Fibroblast of pulmonary artery (primary cell): ENCODE measurements around the gene RSPO3.
A peak's percentile ranks its signal among the peaks of the same experiment; 100 is the strongest.

ENCODE experiments used
- DNase-seq: peaks from one replicate; pipeline ENCODE4 v3.0.0-alpha.2; 2010; ENCODE audit warnings: low read depth
- H3K4me3 ChIP-seq: replicated peaks from 2 replicates; pipeline ENCODE4 v1.5.1; 2011; ENCODE audit warnings: low read depth, mild to moderate bottlenecking, control low read depth, low read length, moderate library complexity
- TF ChIP-seq, protein P1 (sequence below): IDR thresholded peaks from 2 replicates; pipeline ENCODE4 v1.5.1; 2011; ENCODE audit warnings: mild to moderate bottlenecking, control low read depth, low read length, inconsistent platforms; ENCODE audit errors: missing control alignments

Gene RSPO3

DNA sequence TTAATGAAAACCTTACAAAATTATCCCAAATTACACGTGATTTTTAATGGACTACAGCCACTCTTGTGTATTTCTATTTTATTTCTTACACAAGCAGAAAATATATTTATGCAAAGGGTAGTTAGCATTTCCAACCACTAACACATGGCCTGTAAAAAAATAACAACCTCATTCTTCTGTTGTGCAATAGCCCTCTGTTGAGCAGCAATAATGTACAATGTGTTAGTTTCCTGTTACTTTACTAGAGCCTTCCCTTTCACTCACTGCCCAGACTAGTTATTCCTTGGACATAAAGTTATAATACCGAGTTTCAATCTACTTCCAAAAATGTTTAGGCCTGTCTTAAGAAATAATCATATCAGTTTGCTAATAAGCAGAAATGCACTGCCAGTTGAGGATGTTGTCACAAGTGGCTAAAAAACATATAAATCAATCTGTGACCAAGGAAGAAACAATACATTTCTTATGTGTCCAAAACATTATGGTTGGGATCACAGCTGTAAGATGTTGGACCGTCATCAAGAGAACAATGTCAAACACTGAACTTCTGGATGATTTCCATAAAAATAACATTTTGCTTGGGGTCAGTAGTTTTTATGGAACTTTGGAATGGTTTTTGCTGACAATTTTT, 74.6 kb downstream of the RSPO3 start:
- H3K4me3 ChIP-seq: no peak overlapping the region
- TF ChIP-seq, protein P1, sequence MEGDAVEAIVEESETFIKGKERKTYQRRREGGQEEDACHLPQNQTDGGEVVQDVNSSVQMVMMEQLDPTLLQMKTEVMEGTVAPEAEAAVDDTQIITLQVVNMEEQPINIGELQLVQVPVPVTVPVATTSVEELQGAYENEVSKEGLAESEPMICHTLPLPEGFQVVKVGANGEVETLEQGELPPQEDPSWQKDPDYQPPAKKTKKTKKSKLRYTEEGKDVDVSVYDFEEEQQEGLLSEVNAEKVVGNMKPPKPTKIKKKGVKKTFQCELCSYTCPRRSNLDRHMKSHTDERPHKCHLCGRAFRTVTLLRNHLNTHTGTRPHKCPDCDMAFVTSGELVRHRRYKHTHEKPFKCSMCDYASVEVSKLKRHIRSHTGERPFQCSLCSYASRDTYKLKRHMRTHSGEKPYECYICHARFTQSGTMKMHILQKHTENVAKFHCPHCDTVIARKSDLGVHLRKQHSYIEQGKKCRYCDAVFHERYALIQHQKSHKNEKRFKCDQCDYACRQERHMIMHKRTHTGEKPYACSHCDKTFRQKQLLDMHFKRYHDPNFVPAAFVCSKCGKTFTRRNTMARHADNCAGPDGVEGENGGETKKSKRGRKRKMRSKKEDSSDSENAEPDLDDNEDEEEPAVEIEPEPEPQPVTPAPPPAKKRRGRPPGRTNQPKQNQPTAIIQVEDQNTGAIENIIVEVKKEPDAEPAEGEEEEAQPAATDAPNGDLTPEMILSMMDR: no peak
- DNase-seq: peak; percentile 85

DNA sequence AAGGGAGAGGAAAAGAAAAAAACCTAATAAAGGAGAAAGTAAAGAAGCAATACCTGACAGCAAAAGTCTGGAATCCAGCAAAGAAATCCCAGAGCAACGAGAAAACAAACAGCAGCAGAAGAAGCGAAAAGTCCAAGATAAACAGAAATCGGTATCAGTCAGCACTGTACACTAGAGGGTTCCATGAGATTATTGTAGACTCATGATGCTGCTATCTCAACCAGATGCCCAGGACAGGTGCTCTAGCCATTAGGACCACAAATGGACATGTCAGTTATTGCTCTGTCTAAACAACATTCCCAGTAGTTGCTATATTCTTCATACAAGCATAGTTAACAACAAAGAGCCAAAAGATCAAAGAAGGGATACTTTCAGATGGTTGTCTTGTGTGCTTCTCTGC, 77.4 kb downstream of the RSPO3 start:
- DNase-seq: no peak
- no peak overlapping the region for H3K4me3 ChIP-seq
- TF ChIP-seq, protein P1: no peak

DNA sequence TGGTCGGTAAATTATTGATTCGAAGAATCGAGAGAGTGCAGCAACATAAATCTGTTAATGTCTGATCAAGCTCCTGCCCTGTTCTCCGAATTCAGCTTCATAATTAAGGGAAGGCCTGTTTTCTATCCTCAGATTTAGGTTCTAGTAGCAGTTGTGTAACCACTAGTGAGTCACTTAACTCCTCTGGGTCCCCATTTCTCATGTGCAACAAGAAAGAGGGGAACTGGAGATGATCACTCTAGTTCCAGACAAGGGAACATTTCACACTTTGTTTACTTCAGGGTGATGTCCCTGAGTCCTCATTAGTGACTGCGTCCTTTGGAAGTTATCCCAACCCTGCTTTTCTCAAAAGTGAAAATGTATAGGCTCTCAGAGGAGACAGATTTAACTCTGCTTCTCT, 80.1 kb downstream of the RSPO3 start:
- peak; percentile 39 for DNase-seq
- no peak overlapping the region for H3K4me3 ChIP-seq
- TF ChIP-seq, protein P1: no peak

DNA sequence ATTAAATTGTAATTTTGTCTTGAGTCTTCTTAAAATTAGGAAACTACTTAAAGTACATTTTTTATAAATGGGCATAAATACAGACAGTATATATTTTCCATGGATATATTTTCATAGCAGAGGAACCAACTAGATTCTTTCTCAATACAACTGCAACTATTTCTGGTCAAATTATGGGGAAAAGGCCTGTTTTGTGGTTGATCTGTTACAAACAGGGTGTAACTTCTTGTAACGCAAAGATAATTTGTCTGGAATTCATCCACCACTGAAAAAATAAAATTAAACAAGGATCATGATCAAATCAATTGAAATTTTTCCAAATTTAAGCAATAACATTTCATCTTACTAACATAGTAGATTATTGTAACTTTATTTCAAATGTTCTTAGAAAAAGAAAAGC, 81.0 kb downstream of the RSPO3 start:
- no peak for DNase-seq
- H3K4me3 ChIP-seq: no peak overlapping the region

DNA sequence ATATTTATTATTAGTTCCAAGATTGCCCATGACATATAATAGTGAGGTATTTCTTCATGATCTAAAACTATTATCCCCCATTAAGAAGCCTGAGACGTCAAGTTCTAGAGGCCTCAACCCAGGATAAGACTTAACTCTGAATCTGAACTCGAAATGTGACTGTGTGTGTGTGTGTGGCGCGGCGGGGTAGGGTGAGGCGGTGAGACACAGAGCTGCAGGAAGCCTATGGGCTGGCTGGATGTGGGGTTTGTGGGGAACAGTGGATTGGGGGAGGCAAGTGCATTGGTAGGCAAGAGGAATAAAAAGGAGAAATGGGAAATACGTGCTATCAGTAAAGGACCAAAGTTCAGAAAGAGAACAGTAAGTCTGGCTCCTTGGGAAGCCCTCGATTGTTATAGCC, 81.6 kb downstream of the RSPO3 start:
- TF ChIP-seq, protein P1: no peak
- no peak for DNase-seq
- H3K4me3 ChIP-seq: no peak overlapping the region

More for the DNA sequence above, 81.0 kb downstream of the RSPO3 start:
- TF ChIP-seq, protein P1: no peak

DNA sequence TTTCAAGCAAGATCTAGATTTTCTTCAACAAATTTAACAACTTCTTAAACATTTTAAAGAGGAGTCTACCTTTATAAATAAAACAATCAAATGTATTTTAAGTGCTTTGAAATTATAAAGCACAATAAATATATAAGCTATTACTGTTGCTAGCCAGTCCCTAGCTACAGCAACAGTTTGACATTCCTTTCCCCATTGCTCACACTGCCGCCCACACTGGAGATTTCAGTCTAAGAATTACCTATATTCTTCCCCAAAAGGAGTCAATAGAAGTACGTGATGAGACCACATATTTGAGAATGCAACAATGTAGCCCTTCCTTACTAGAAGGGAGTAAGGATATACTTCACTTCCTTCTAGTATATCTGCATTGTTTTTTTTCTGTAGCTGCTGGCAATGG, 82.8 kb downstream of the RSPO3 start:
- TF ChIP-seq, protein P1: no peak
- peak; percentile 77 for DNase-seq
- H3K4me3 ChIP-seq: no peak overlapping the region

DNA sequence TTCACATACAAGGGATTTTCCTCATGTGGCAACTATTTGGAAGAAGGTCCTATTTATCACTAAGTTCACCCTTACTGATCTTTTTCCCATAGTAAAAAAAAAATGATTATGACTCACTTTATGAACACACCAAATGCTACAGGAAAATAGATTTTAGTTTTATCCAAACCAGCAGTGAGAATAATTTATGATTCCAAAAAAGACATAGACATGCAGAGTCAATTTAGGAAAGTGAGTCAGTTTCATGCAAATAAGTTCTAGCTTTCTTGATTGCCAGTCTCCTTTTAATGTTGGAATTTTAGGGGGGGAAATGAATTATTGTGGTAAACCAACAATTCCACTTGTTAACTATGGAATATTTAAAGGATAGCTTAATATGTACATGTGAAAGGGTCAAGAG, 84.2 kb downstream of the RSPO3 start:
- no peak for DNase-seq

More for the DNA sequence above, 84.2 kb downstream of the RSPO3 start:
- TF ChIP-seq, protein P1: no peak
- H3K4me3 ChIP-seq: no peak overlapping the region
